Thymus (tissue), 11 donors: Measurements from ENCODE around the gene PTPN9. TPM values are rescaled to one million over a fixed set of nuclear protein-coding genes. Genes with fewer than 3 reads are reported as not detected.

Experiments used
- DNase-seq, 9 donors: peaks; one replicate each; pipeline ENCODE4 v3.0.0-alpha.2; 2013; ENCODE audit warnings: low spot score in 9 of 9, low read depth in 6 of 9, missing footprints in 1 of 9
- H3K27ac ChIP-seq, 2 donors: one replicate each; pipeline ENCODE4 v1.5.1; 2013; ENCODE audit warnings: control low read depth in 1 of 2, low read depth in 1 of 2, low read length in 1 of 2, mild to moderate bottlenecking in 1 of 2, moderate library complexity in 1 of 2
- H3K27me3 ChIP-seq, 2 donors: one replicate each; pipeline ENCODE4 v1.5.1; 2013; ENCODE audit warnings: low read length in 1 of 2; ENCODE audit not compliant: control insufficient read depth in 2 of 2, insufficient read depth in 1 of 2
- H3K36me3 ChIP-seq, 2 donors: one replicate each; pipeline ENCODE4 v1.5.1; 2013; ENCODE audit warnings: low read length in 1 of 2, mild to moderate bottlenecking in 1 of 2, moderate library complexity in 1 of 2; ENCODE audit not compliant: control insufficient read depth in 2 of 2, insufficient read depth in 2 of 2
- H3K4me1 ChIP-seq, 2 donors: one replicate each; pipeline ENCODE4 v1.5.1; 2013; ENCODE audit warnings: low read length in 2 of 2; ENCODE audit not compliant: control insufficient read depth in 2 of 2, insufficient read depth in 2 of 2
- H3K4me3 ChIP-seq, 2 donors: one replicate each; pipeline ENCODE4 v1.5.1; 2013; ENCODE audit warnings: low read length in 2 of 2, control low read depth in 1 of 2, mild to moderate bottlenecking in 1 of 2
- H3K9me3 ChIP-seq, 2 donors: one replicate each; pipeline ENCODE4 v1.5.1; 2013; ENCODE audit warnings: low read length in 1 of 2, mild to moderate bottlenecking in 1 of 2; ENCODE audit not compliant: control insufficient read depth in 2 of 2, insufficient read depth in 1 of 2
- WGBS: extraction: QIAGEN DNeasy Blood & Tissue Kit; methylation state at CpG from one replicate; pipeline ENCODE4 v1.1.7; 2013; 5-methylcytosine and 5-hydroxymethylcytosine counted together
- polyA plus RNA-seq: library from polyadenylated mRNA; stranded (reverse); fragments of 200-250 nt; gene quantifications from one replicate; pipeline ENCODE4 v1.2.3, GENCODE V29; 2013
- total RNA-seq: library from RNA; stranded (reverse); fragments of 120-200 nt; gene quantifications from one replicate; pipeline ENCODE4 v1.2.4, GENCODE V29; 2013
- donor health status: healthy.

PTPN9 gene
- total and polyA plus RNA-seq, 2 donors = 12.1 to 12.3 TPM

GRCh38 chr15:75606711-75607699 lies 27.9 kb upstream of the PTPN9 start:
- WGBS = 23% methylated on average over 6 of the region's 6 CpGs
- Histone ChIP-seq H3K4me3 (no peak overlapping the region), H3K36me3 (peaks cover 40 to 44% of the 10 kb centered on the region in 2 donors), H3K27ac (peak overlapping the region; percentile 55 to 76), H3K9me3 (no peaks in the 10 kb centered on the region), H3K4me1 (peaks cover 18 to 30% of the 10 kb centered on the region in 2 donors), H3K27me3 (no peaks in the 10 kb centered on the region)
- peak in 4 of 9 donors; percentile 16 to 61 (median 27) for DNase-seq

GRCh38 chr15:75606026-75606425 lies 26.9 kb upstream of the PTPN9 start:
- Histone ChIP-seq H3K36me3 (peaks cover 37 to 52% of the 10 kb centered on the region in 2 donors), H3K27me3 (no peaks in the 10 kb centered on the region), H3K9me3 (no peaks in the 10 kb centered on the region), H3K27ac (peak overlapping the region; percentile 55 to 76), H3K4me3 (no peak overlapping the region), H3K4me1 (peaks cover 18 to 30% of the 10 kb centered on the region in 2 donors)
- WGBS = 95% methylated on average over 8 of the region's 8 CpGs
- no peak for DNase-seq

- Histone ChIP-seq H3K36me3 (peaks cover 50 to 65% of the 10 kb centered on the region in 2 donors), H3K4me3 (no peak overlapping the region), H3K4me1 (no peaks in the 10 kb centered on the region), H3K9me3 (no peaks in the 10 kb centered on the region), H3K27me3 (no peaks in the 10 kb centered on the region), H3K27ac (no peak overlapping the region)
- no peak for DNase-seq
- WGBS = 91% methylated on average over 2 of the region's 2 CpGs
Observed at GRCh38 chr15:75599401-75599800, 20.3 kb upstream of the PTPN9 start.

DNA sequence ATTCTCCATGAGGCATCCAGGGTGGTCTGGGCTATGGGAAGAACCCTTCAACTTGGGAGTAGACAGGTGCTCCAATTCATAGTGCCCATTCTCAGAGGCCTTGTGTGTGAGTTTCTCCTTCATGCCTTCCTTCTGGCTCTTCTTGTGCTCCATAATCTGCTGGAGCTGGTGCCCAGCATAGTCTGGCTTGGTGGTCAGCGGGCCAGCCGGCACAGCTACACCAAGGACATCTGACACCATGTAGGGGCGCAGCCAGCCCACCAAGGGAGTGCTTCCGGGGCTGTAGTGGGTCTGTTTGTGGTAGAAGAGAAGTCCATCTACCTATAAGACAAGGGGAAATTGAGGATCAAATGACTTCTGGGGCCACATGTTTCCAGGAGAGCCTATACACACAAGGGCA lies 19.2 kb upstream of the PTPN9 start:
- Histone ChIP-seq H3K4me1 (no peaks in the 10 kb centered on the region), H3K27ac (no peak overlapping the region), H3K4me3 (no peak overlapping the region), H3K27me3 (no peaks in the 10 kb centered on the region), H3K36me3 (peaks cover 55 to 66% of the 10 kb centered on the region in 2 donors), H3K9me3 (no peaks in the 10 kb centered on the region)
- WGBS = 98% methylated on average over 4 of the region's 4 CpGs
- DNase-seq = no peak

DNA sequence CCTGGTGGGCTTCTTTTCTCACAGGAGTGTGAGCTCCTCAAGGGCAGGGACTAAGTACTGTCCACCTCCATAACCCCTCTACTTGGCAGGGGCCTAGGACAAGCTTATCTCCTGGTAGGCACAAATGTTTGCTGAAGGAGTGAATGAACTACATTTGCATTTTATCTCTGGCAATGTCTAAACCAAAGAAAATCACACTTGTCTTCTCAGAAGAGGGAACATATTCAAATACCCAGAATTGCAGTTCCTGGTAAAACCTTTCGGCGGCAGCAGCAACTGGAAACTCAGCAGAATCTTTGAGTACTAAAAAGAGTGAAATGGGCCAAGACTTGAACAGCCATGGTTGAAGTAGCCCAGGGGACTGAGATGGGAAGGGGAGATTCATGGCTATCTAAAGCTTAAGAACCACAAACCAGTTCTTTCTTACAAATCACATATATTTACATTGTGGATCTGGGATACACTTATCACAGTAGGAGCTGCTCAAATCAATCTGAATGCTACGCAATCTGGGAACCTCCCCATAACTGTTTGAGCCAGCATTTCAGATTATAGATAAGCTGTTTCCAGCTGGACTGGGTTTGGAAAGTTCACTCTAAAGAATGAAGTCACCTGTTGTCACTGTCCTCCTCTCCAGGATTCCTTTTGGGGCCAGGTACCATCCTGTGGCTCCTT lies 18.7 kb upstream of the PTPN9 start:
- peak in 1 of 9 donors; percentile 54 for DNase-seq
- Histone ChIP-seq H3K9me3 (no peaks in the 10 kb centered on the region), H3K27ac (no peak overlapping the region), H3K36me3 (peaks cover 55 to 66% of the 10 kb centered on the region in 2 donors), H3K4me1 (no peaks in the 10 kb centered on the region), H3K27me3 (no peaks in the 10 kb centered on the region), H3K4me3 (no peak overlapping the region)
- 57% methylated on average over 3 of the region's 3 CpGs for WGBS

DNA sequence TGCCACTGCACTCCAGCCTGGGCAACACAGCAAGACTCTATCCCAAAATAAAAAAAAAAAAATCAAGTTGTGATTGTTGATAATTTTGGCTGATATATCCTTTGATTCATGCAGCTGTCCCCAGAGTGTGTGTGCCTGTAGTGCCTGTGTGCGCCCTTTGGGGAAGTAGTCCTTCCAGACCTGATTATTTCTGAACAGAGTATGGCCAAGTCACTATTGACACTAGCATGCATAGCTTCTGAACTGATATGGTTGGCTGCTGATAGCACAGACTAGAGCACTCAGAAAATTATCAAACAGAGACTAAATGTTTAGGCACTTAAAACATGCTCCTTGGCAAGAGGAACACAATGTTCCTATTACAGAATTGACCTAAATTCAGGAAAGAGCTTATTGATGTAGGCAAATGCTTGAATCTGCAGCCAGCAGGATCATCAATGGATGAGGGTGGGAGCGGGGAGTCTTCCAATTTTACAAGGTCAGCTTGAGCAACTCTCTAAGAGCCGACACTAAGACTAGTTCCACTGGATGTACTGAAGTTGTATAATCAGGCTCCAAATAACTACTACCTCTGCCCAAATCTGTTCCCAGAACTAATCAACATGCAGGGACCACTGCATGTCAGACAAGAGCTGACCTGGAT lies 17.7 kb upstream of the PTPN9 start:
- Histone ChIP-seq H3K4me1 (no peaks in the 10 kb centered on the region), H3K27me3 (no peaks in the 10 kb centered on the region), H3K36me3 (peaks cover 55 to 65% of the 10 kb centered on the region in 2 donors), H3K27ac (no peak overlapping the region), H3K9me3 (no peaks in the 10 kb centered on the region), H3K4me3 (no peak overlapping the region)
- no peak for DNase-seq
- 99% methylated on average over 3 of the region's 3 CpGs for WGBS

DNA sequence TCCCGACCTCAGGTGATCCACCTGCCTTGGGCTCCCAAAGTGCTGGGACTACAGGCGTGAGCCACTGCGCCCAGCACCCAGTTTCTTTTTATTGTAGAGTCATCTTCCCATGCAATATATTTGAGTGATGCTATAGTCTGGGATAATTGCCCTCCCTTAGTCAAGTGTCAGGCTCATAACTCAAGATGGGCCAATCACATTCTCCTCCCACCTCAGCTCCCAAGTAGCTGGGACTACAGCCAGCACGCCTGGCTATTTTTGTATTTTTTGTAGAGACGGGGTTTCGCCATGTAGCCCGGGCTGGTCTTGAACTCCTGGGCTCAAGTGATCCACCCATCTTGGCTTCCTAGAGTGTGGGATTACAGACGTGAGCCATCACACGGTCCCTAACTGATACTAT lies 15.2 kb upstream of the PTPN9 start:
- DNase-seq = no peak
- WGBS = 98% methylated on average over 9 of the region's 9 CpGs
- H3K27me3 ChIP-seq = no peaks in the 10 kb centered on the region
- H3K4me1 ChIP-seq = no peaks in the 10 kb centered on the region
- H3K36me3 ChIP-seq = peaks cover 40 to 44% of the 10 kb centered on the region in 2 donors
- no peak overlapping the region for H3K27ac ChIP-seq
- no peak overlapping the region for H3K4me3 ChIP-seq
- no peaks in the 10 kb centered on the region for H3K9me3 ChIP-seq

- no peak overlapping the region for H3K27ac ChIP-seq
- H3K36me3 ChIP-seq = peaks cover 22 to 24% of the 10 kb centered on the region in 2 donors
- DNase-seq = no peak
- no peaks in the 10 kb centered on the region for H3K4me1 ChIP-seq
- no peaks in the 10 kb centered on the region for H3K27me3 ChIP-seq
- H3K4me3 ChIP-seq = no peak overlapping the region
- WGBS = 96% methylated on average over 4 of the region's 4 CpGs
- H3K9me3 ChIP-seq = no peaks in the 10 kb centered on the region
Observed at GRCh38 chr15:75591655-75592364, 12.7 kb upstream of the PTPN9 start.
